HUES6 (cell line): ENCODE measurements around the gene GSG1L.

Source experiments
- H3K27ac ChIP-seq: 2 replicates; pipeline ENCODE4 v1.7.0; 2013; ENCODE audit warnings: low read depth, mild to moderate bottlenecking, low read length, inconsistent platforms
- H3K27me3 ChIP-seq: 2 replicates; pipeline ENCODE4 v1.6.1; 2013; ENCODE audit warnings: low read length; ENCODE audit not compliant: control insufficient read depth, insufficient read depth
- H3K36me3 ChIP-seq: 2 replicates; pipeline ENCODE4 v1.6.1; 2013; ENCODE audit warnings: low read length; ENCODE audit not compliant: control insufficient read depth, insufficient read depth
- H3K4me1 ChIP-seq: 2 replicates; pipeline ENCODE4 v1.6.1; 2013; ENCODE audit warnings: low read length; ENCODE audit not compliant: control insufficient read depth, insufficient read depth
- H3K4me3 ChIP-seq: 2 replicates; pipeline ENCODE4 v1.5.1; 2013; ENCODE audit warnings: low read depth, low read length
- H3K9ac ChIP-seq: one replicate; pipeline ENCODE4 v1.6.1; 2013; ENCODE audit warnings: mild to moderate bottlenecking, low read length
- H3K9me3 ChIP-seq: 2 replicates; pipeline ENCODE4 v1.6.1; 2013; ENCODE audit warnings: low read depth, low read length; ENCODE audit not compliant: control insufficient read depth, insufficient read depth

Gene GSG1L

GRCh38 chr16:28040039-28040438 is 23.5 kb downstream of the GSG1L start:
- no peaks in the 10 kb centered on the region for H3K9me3 ChIP-seq
- no peaks in the 10 kb centered on the region for H3K27me3 ChIP-seq
- H3K9ac ChIP-seq = no peak overlapping the region
- H3K4me3 ChIP-seq = no peak overlapping the region
- H3K4me1 ChIP-seq = no peaks in the 10 kb centered on the region
- H3K27ac ChIP-seq = no peak overlapping the region
- no peaks in the 10 kb centered on the region for H3K36me3 ChIP-seq

GRCh38 chr16:28039493-28039892 is 24.0 kb downstream of the GSG1L start:
- Histone ChIP-seq H3K4me3 (no peak overlapping the region), H3K9ac (no peak overlapping the region), H3K4me1 (no peaks in the 10 kb centered on the region), H3K27ac (no peak overlapping the region), H3K9me3 (no peaks in the 10 kb centered on the region), H3K27me3 (no peaks in the 10 kb centered on the region), H3K36me3 (no peaks in the 10 kb centered on the region)

DNA sequence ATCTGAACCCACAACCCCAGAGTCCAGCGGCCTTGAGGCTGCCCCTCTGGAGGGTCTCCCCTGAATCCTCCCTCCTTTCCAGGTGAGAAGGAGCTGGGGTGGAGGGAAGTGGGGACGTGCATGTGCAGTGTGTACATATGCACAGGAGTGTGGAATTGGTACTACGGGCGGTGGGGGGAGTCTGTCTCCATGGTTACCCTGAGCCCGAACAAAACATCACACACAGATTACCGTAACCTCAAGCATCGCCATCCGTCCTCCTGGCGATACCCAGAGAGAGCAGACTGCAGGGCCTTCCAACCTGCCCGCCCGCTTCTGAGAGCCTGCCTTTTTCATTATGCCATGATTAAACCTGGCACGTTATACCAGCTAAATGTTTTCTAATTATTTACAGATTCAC is 25.1 kb downstream of the GSG1L start:
- no peaks in the 10 kb centered on the region for H3K9me3 ChIP-seq
- H3K9ac ChIP-seq = no peak overlapping the region
- H3K27ac ChIP-seq = no peak overlapping the region
- H3K36me3 ChIP-seq = no peaks in the 10 kb centered on the region
- H3K4me1 ChIP-seq = no peaks in the 10 kb centered on the region
- H3K4me3 ChIP-seq = no peak overlapping the region
- H3K27me3 ChIP-seq = no peaks in the 10 kb centered on the region

DNA sequence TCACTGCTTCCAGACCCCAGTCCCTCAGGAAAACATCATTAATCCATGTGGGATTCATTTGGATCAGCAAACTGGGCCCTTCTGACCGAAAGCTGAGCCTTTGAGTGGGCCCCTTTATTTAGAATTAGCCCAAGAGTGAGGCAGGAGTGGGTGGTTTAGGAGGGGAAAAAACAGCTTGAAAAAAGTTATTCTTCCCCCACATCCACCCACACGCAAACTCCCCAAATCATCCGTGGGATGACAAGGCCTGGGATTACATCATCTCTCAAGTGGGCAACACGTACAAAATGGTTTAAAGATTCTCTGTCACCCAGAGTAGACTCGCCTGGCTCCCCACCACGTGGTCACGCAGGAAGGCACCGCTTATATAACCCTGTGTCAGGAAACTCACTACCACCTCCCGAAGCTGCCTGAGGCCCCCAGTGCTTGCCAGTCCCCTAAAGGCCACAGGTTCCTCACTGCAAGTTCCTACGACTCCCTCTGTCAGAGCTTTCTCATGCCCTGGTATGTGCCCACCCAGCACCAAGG is 27.6 kb downstream of the GSG1L start:
- Histone ChIP-seq H3K9ac (no peak overlapping the region), H3K27me3 (no peaks in the 10 kb centered on the region; the same call in 1 of the 2 replicates), H3K36me3 (no peaks in the 10 kb centered on the region), H3K4me3 (no peak overlapping the region), H3K4me1 (no peaks in the 10 kb centered on the region), H3K27ac (no peak overlapping the region), H3K9me3 (no peaks in the 10 kb centered on the region)

DNA sequence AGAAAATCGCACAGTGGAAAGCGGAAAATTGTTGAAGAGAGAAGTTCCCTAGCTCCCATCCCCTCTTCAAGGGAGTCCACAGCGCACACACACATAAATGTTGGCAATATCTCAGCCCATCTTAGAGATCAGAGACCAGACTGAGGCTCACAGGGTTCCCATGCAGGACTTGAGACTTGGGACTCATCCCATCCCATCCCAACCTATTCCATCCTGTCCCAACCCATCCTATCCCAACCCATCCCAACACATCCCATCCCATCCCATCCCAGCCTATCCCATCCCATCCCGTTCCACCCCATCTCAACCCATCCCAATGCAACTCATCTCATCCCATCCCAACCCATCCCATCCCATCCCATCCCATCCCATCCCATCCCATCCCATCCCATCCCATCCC is 29.6 kb downstream of the GSG1L start:
- H3K4me3 ChIP-seq = no peak overlapping the region
- no peaks in the 10 kb centered on the region; the same call in 1 of the 2 replicates for H3K27me3 ChIP-seq
- no peaks in the 10 kb centered on the region for H3K4me1 ChIP-seq

GRCh38 chr16:28029387-28030002 is 34.0 kb downstream of the GSG1L start:
- H3K27me3 ChIP-seq = no peaks in the 10 kb centered on the region; the same call in 1 of the 2 replicates

More for the DNA sequence above, 29.6 kb downstream of the GSG1L start:
- Histone ChIP-seq H3K9ac (no peak overlapping the region), H3K27ac (no peak overlapping the region), H3K36me3 (no peaks in the 10 kb centered on the region), H3K9me3 (no peaks in the 10 kb centered on the region)

GRCh38 chr16:28027055-28027454 is 36.5 kb downstream of the GSG1L start:
- Histone ChIP-seq H3K4me1 (no peaks in the 10 kb centered on the region), H3K36me3 (no peaks in the 10 kb centered on the region), H3K27ac (no peak overlapping the region), H3K27me3 (no peaks in the 10 kb centered on the region), H3K9me3 (0 out of 2 replicates have a peak, but pooled peaks cover 3% of the 10 kb centered on the region), H3K4me3 (no peak overlapping the region), H3K9ac (no peak overlapping the region)

More at GRCh38 chr16:28029387-28030002, 34.0 kb downstream of the GSG1L start:
- no peak overlapping the region for H3K27ac ChIP-seq
- no peak overlapping the region for H3K9ac ChIP-seq
- H3K9me3 ChIP-seq = 0 out of 2 replicates have a peak, but pooled peaks cover 3% of the 10 kb centered on the region
- no peaks in the 10 kb centered on the region for H3K36me3 ChIP-seq
- H3K4me1 ChIP-seq = no peaks in the 10 kb centered on the region
- H3K4me3 ChIP-seq = no peak overlapping the region

- Histone ChIP-seq H3K36me3 (no peaks in the 10 kb centered on the region), H3K4me1 (no peaks in the 10 kb centered on the region), H3K9ac (no peak overlapping the region), H3K9me3 (peaks cover 6% of the 10 kb centered on the region; the same call in 1 of the 2 replicates), H3K4me3 (no peak overlapping the region), H3K27me3 (no peaks in the 10 kb centered on the region), H3K27ac (no peak overlapping the region)
Measured at GRCh38 chr16:28025631-28026030, 37.9 kb downstream of the GSG1L start.

GRCh38 chr16:28019218-28019617 is 44.3 kb downstream of the GSG1L start:
- Histone ChIP-seq H3K9me3 (peaks cover 3% of the 10 kb centered on the region; the same call in 1 of the 2 replicates), H3K27ac (no peak overlapping the region), H3K9ac (no peak overlapping the region), H3K36me3 (no peaks in the 10 kb centered on the region), H3K27me3 (no peaks in the 10 kb centered on the region), H3K4me1 (no peaks in the 10 kb centered on the region), H3K4me3 (no peak overlapping the region)

- no peaks in the 10 kb centered on the region for H3K36me3 ChIP-seq
- H3K27ac ChIP-seq = no peak overlapping the region
- H3K4me1 ChIP-seq = no peaks in the 10 kb centered on the region
- H3K27me3 ChIP-seq = no peaks in the 10 kb centered on the region
- H3K9ac ChIP-seq = no peak overlapping the region
- H3K4me3 ChIP-seq = no peak overlapping the region
- H3K9me3 ChIP-seq = no peaks in the 10 kb centered on the region
Measured at GRCh38 chr16:28014851-28015250, 48.7 kb downstream of the GSG1L start.

DNA sequence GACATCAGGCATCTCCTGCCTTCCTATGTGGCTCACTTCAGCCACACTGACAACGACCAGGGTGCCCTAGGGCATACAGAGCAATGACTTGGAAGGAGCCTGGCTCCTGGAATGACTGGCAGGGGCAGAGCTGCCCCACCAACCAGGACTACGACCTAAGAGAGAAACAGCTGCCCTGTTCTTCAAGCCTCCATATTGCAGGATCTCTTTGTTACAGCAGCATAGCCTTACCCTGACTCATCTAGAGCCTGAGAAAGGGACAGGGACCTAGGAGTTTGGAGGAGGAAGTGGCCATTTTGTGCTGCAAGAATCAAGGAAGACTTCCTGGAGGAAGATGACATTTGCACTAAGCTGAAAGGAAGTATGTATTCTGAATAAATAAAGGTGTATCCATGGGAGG is 49.6 kb downstream of the GSG1L start:
- no peak overlapping the region for H3K27ac ChIP-seq
- H3K4me1 ChIP-seq = no peaks in the 10 kb centered on the region
- no peak overlapping the region for H3K4me3 ChIP-seq

More for the DNA sequence above, 49.6 kb downstream of the GSG1L start:
- Histone ChIP-seq H3K27me3 (no peaks in the 10 kb centered on the region; the same call in 1 of the 2 replicates), H3K9ac (no peak overlapping the region), H3K9me3 (no peaks in the 10 kb centered on the region), H3K36me3 (no peaks in the 10 kb centered on the region)
